ENCODE results near the gene PRDM7. TPM values are rescaled to one million over a fixed set of nuclear protein-coding genes. Genes with fewer than 3 reads are reported as not detected.

Gene PRDM7
- total RNA-seq, 1 donor from 2014 or later: not detected

DNA sequence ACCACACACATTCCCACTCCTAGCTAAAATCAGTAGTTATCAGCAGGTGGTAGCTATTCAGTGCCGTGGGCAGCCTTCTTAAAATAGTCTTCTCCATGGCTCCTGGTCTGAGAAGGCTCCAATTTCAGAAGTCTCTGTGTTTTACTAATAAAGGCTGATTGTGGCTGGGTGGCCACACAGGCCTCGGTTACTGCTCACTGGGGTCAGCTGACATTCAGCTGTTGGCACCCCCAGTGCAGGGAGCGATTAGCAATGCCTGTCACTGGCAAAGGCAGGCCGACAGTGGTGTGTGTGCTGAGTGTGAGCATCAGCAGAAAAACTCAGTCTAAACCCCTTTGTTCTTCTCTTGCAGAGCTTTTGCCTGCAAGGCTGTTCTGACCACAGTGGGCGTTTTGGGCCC is 41.2 kb downstream of the PRDM7 start:
- DNase-seq (ENCODE audit: low read depth) (peak; percentile 21), FAIRE-seq (no peak)
- peaks cover 36% of the 10 kb centered on the region for H3K36me3 Mint-ChIP-seq (ENCODE audit: low read depth, unreplicated experiment)
- H3K4me1 ChIP-seq (ENCODE audit: insufficient read depth, low read length): no peaks in the 10 kb centered on the region
- H3K4me3 Mint-ChIP-seq (ENCODE audit: unreplicated experiment): no peak overlapping the region
- no peak overlapping the region for H3K27ac ChIP-seq (ENCODE audit: low read depth, low read length)
- H3K79me2 ChIP-seq (ENCODE audit: insufficient read depth, low read length): no peaks in the 10 kb centered on the region
- no peaks in the 10 kb centered on the region for H3K9me3 ChIP-seq (ENCODE audit: insufficient read depth, low read depth, low read length)
- H3K4me1 Mint-ChIP-seq (ENCODE audit: low read depth, unreplicated experiment): no peaks in the 10 kb centered on the region
- H3K9me3 Mint-ChIP-seq (ENCODE audit: unreplicated experiment): no peaks in the 10 kb centered on the region
- peaks cover 16% of the 10 kb centered on the region for H3K36me3 ChIP-seq (ENCODE audit: insufficient read depth, low read length)
- H4K20me1 ChIP-seq (ENCODE audit: insufficient read depth, low read length): peaks cover 29% of the 10 kb centered on the region
- H3K27me3 Mint-ChIP-seq (ENCODE audit: low read depth, unreplicated experiment): no peaks in the 10 kb centered on the region
- H2AFZ ChIP-seq (ENCODE audit: low read depth, low read length): no peak overlapping the region
- H3K4me2 ChIP-seq (ENCODE audit: low read length): no peak overlapping the region
- no peak for TF ChIP-seq EZH2 (IDR thresholded peaks at IDR 0.05; ENCODE audit: insufficient read depth, low read length)
- TF ChIP-seq, protein P1, sequence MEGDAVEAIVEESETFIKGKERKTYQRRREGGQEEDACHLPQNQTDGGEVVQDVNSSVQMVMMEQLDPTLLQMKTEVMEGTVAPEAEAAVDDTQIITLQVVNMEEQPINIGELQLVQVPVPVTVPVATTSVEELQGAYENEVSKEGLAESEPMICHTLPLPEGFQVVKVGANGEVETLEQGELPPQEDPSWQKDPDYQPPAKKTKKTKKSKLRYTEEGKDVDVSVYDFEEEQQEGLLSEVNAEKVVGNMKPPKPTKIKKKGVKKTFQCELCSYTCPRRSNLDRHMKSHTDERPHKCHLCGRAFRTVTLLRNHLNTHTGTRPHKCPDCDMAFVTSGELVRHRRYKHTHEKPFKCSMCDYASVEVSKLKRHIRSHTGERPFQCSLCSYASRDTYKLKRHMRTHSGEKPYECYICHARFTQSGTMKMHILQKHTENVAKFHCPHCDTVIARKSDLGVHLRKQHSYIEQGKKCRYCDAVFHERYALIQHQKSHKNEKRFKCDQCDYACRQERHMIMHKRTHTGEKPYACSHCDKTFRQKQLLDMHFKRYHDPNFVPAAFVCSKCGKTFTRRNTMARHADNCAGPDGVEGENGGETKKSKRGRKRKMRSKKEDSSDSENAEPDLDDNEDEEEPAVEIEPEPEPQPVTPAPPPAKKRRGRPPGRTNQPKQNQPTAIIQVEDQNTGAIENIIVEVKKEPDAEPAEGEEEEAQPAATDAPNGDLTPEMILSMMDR (IDR thresholded peaks at IDR 0.05; ENCODE audit: insufficient read depth, low read depth, low read length): no peak
- H3K27me3 ChIP-seq (ENCODE audit: insufficient read depth, low read length): no peaks in the 10 kb centered on the region
- no peak overlapping the region for H3K4me3 ChIP-seq (ENCODE audit: insufficient read depth, low read depth, low read length)
- no peak overlapping the region for H3K27ac Mint-ChIP-seq (ENCODE audit: unreplicated experiment)
- H3K9ac ChIP-seq (ENCODE audit: low read length): no peak overlapping the region

DNA sequence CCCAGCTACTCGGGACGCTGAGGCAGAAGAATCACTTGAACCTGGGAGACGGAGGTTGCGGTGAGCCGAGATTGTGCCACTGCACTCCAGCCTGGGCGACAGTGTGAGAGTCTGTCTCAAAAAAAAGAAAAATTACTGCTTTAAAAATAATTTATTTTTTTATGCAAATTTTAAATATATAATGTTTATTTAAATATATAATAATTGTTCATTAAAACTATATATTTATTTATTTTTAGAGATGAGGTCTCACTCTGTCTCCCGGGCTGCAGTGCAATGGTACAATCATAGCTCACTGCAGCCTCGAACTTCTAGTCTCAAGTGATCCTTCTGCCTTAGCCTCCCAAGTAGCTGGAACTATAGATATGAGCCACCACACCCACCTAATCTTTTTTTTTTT is 42.6 kb downstream of the PRDM7 start:
- Histone ChIP-seq H3K27ac (ENCODE audit: low read depth, low read length) (no peak overlapping the region), H3K4me3 (ENCODE audit: insufficient read depth, low read depth, low read length) (no peak overlapping the region), H3K36me3 (ENCODE audit: insufficient read depth, low read length) (peaks cover 16% of the 10 kb centered on the region), H3K27me3 (ENCODE audit: insufficient read depth, low read length) (no peaks in the 10 kb centered on the region), H3K4me2 (ENCODE audit: low read length) (no peak overlapping the region), H2AFZ (ENCODE audit: low read depth, low read length) (no peak overlapping the region), H3K79me2 (ENCODE audit: insufficient read depth, low read length) (no peaks in the 10 kb centered on the region), H3K9me3 (ENCODE audit: insufficient read depth, low read depth, low read length) (no peaks in the 10 kb centered on the region), H4K20me1 (ENCODE audit: insufficient read depth, low read length) (peaks cover 35% of the 10 kb centered on the region), H3K9ac (ENCODE audit: low read length) (no peak overlapping the region), H3K4me1 (ENCODE audit: insufficient read depth, low read length) (no peaks in the 10 kb centered on the region)
- FAIRE-seq (no peak), DNase-seq (ENCODE audit: low read depth) (no peak)
- no peak overlapping the region for H3K4me3 Mint-ChIP-seq (ENCODE audit: unreplicated experiment)
- H3K9me3 Mint-ChIP-seq (ENCODE audit: unreplicated experiment): no peaks in the 10 kb centered on the region
- H3K27ac Mint-ChIP-seq (ENCODE audit: unreplicated experiment): no peak overlapping the region
- no peaks in the 10 kb centered on the region for H3K4me1 Mint-ChIP-seq (ENCODE audit: low read depth, unreplicated experiment)
- no peaks in the 10 kb centered on the region for H3K27me3 Mint-ChIP-seq (ENCODE audit: low read depth, unreplicated experiment)
- peaks cover 32% of the 10 kb centered on the region for H3K36me3 Mint-ChIP-seq (ENCODE audit: low read depth, unreplicated experiment)
- TF ChIP-seq, protein P1 (IDR thresholded peaks at IDR 0.05; ENCODE audit: insufficient read depth, low read depth, low read length): no peak
- no peak for TF ChIP-seq EZH2 (IDR thresholded peaks at IDR 0.05; ENCODE audit: insufficient read depth, low read length)

DNA sequence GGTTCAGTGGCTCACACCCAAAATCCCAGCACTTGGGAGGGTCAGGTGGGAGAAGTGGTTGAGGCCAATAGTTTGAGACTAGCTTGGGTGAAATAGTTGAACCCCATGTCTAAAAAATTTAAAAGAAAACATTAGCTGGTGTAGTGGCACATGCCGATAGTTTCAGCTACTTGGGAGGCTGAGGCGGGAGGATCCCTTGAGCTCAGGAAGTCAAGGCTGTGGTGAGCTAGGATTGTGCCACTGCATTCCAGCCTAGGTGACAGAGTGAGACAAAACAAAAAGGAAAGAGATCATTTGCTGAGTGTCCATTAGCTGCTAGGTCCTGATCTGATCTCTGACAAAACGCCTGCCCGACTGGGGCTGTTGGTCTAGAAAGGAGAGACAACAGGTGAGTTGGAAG is 43.7 kb downstream of the PRDM7 start:
- H2AFZ ChIP-seq (ENCODE audit: low read depth, low read length): no peak overlapping the region
- TF ChIP-seq EZH2 (IDR thresholded peaks at IDR 0.05; ENCODE audit: insufficient read depth, low read length): no peak
- Mint-ChIP-seq H3K36me3 (ENCODE audit: low read depth, unreplicated experiment) (peaks cover 31% of the 10 kb centered on the region), H3K4me1 (ENCODE audit: low read depth, unreplicated experiment) (no peaks in the 10 kb centered on the region), H3K4me3 (ENCODE audit: unreplicated experiment) (no peak overlapping the region), H3K27ac (ENCODE audit: unreplicated experiment) (no peak overlapping the region), H3K9me3 (ENCODE audit: unreplicated experiment) (no peaks in the 10 kb centered on the region), H3K27me3 (ENCODE audit: low read depth, unreplicated experiment) (no peaks in the 10 kb centered on the region)
- H3K79me2 ChIP-seq (ENCODE audit: insufficient read depth, low read length): no peaks in the 10 kb centered on the region
- H3K4me3 ChIP-seq (ENCODE audit: insufficient read depth, low read depth, low read length): no peak overlapping the region
- H3K9ac ChIP-seq (ENCODE audit: low read length): no peak overlapping the region
- H3K9me3 ChIP-seq (ENCODE audit: insufficient read depth, low read depth, low read length): no peaks in the 10 kb centered on the region
- H3K27ac ChIP-seq (ENCODE audit: low read depth, low read length): no peak overlapping the region
- H4K20me1 ChIP-seq (ENCODE audit: insufficient read depth, low read length): peaks cover 35% of the 10 kb centered on the region
- no peaks in the 10 kb centered on the region for H3K27me3 ChIP-seq (ENCODE audit: insufficient read depth, low read length)
- H3K4me2 ChIP-seq (ENCODE audit: low read length): no peak overlapping the region
- no peak for DNase-seq (ENCODE audit: low read depth)
- peaks cover 13% of the 10 kb centered on the region for H3K36me3 ChIP-seq (ENCODE audit: insufficient read depth, low read length)
- FAIRE-seq: no peak
- H3K4me1 ChIP-seq (ENCODE audit: insufficient read depth, low read length): no peaks in the 10 kb centered on the region
